HG03060 (cell line): Measurements from ENCODE around the gene NEK2.
"Not testable (repeated sequence)": the region's sequence is repeated elsewhere in the genome, so short reads cannot be mapped to it uniquely, and the experiment has no call there.

Experiments used
- ATAC-seq: cut with Tn5 transposase; IDR thresholded peaks from one replicate; pipeline ENCODE4 v1.9.1; 2021; ENCODE audit warnings: low read depth, moderate number of reproducible peaks; ENCODE audit not compliant: unreplicated experiment

NEK2 gene

DNA sequence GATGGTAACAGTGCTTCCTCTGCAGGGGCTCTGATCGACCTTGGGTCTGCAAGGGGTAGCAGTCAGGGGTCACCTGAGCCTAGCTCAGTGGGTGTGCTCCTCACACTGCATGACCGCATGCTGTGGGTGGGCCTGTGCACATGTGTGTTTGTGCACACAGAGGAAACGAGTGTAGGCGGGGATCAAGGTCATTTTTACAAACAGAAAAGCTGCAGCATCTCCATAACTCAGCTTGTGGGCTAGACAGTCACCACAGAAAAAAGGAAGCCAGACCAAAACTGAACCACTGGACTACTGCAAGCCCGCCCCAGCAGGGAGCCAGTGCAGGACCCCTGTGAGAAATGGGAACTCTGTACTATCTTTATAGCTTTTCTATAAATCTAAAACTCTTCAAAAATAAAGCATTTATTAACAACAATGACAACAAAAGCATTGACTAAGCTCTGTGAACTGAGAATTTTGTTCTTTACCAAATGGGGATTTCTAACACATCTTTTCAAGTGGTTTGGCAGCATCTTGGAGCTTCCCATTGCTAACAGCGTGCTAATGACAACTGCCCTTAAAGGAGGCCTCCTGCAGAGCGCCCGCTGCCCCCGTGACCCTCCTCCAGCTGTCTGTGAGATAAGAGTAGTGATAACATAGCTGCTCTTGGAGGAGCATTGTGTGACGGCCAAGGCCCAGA is 19.9 kb upstream of the NEK2 start:
- ATAC-seq: peak; percentile 38

DNA sequence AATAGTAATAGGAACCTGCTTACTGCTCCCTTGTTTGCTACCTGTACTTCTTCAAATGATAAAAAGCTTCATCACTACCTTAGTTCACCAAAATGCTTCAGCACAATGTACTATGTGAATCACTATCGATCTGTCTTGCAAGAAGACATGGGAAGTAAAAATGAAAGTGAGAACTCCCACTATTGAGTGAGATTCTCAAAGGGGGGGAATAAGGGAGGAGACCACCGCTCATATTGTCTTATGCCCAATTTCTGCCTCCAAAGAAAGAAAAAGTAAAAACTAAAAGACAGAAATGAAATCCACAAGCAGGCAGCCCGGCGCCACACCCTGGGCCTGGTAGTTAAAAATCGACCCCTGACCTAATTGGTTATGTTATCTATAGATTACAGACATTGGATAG is 18.5 kb upstream of the NEK2 start:
- ATAC-seq: not testable (repeated sequence)

DNA sequence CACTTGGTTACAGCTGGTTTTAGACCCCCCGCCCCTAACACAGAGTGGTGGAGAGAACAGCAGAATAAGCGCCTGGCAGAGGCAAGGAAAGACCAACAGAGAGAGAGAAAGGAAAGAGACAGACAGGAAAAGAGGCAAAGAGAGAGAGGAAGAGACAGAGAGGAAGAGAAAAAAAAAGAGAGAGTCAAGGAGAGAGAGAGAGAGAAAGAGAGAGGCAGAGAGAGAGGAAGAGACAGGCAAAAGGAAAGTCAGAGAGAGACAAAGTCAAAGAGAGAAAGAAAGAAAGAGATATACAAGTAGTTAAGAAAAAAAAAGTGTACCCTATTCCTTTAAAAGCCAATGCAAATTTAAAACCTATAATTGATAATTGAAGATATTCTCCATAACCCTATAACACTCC is 13.0 kb upstream of the NEK2 start:
- no peak for ATAC-seq

DNA sequence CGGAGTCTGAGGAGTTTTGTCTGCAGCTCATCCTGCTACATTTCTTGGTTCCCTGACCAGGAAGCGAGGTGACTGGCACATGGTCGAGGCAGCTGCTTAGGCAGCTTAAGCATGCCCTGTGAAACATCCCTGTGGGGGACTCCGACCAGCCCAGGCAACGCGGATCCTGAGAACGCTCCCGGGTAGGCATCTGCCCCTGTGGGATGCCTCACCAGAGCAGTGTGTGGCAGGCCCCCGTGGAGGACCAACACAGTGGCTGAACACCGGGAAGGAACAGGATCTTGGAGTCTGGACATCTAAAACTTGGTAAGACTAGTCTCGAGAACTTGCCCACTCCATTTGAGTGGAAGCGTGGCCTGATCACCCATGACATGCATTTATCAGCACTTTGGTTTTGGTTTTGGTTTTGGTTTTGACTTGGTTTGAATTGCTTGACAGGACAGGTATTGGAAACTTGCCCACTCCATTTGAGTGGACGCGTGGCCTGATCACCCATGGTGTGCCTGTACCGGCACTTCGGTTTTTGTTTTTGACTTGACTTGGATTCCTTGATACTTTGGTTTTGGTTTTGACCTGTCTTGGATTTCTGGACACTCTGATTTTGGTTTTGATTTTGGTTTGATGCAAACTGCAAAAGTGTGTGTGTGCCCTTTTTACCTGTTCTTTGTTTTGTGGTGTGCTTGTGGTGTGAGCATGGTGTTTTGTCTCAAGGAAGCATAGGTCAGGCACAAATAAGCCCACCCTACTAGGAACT is 12.2 kb upstream of the NEK2 start:
- no peak for ATAC-seq

DNA sequence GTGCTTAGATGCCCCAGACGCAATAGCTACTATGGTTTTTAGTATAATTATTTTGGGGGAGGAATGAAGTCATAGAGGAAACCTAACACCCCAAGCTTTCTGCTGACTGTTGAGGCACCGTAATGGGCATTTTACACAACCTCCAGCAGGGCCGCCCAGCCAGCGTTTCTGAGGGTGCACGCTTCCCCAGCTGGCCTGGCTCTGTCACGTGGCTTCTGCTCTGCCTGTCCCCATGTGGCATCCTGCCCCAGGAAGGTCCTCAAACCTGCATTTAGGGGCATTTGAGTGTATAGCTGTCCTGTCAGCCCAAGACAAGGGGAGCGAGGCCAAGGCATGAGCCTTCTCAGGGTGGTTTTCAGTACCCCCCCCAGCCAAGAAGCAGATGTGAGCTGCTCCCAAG is 10.4 kb upstream of the NEK2 start:
- ATAC-seq: no peak

DNA sequence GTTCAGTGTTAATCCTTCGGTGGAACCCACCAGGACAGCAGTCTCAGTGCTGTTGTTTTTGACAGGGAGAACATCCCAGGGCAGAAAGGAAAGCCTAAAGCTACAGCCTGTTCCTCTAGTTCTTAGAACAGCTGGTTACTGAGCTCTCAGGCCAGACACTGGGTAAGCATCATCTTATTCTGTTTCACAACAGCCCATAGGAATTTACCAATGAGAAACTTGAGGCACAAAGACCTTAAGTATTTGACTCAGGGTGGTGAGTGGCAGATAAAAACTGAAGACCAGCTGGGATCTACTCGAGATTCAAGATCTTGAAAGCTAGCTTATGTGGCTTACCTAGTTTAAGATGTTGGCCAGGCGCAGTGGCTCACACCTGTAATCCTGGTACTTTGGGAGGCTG is 9.4 kb upstream of the NEK2 start:
- no peak for ATAC-seq

DNA sequence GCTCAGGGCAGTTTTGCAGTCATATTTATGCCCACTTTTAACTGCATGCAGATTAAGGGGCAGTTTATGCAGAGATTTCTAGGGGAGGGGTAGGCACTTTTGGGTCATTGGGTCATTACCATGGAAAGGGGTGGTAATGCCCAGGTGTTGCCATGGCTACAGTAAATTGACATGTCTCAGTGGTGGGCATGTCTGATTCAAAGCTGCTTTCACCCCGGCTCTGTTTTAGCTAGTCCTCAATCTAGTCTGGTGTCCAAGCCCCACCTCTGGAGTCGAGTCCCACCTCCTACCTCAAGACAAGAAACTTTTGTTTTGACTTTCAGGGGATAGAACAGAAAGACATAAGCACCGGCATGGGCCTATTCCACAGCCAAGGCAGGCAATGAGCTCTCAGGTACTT is 8.9 kb upstream of the NEK2 start:
- ATAC-seq: no peak

DNA sequence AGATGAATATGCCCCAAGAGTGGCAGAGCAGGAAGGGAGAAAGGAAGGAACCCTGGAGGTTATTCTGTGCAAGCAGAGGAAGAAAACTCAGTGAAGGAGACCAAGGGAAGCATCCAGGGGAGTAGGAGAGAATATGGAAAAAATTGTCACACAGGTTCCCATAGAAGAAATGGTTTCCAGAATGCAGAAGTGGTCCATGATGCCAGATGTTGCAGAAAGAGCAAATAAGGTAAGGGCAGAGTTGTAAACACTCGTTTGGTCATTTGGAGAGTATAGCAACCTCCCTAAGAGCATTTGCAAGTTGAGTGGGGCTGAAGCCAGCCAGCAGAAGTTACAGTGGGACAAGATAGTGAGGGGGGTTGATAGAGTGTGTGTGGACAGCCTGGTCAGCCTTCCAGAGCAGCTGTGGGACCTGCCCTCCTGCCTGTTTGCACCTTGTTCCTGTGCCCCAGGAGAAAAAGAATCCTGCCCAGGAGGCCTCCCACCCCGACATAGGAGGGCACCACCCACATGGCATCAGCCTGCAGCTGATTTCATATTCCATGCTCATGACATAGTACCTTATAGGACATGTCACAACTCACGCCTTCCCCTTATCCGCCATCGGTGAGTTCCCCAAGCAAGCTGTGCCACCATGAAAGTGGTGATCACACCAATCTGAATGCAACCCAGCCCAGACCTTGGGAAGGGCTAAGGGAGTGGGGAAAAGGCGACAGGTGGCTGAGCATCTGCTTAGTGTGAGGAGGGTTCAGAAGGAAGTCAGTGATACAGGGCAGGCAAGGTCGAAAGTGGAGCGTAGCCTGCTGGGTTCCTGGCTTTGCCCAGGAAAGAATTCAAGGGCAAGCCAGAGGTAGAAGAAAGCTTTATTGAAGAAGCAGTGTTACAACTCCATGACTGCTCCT is 8.2 kb upstream of the NEK2 start:
- ATAC-seq: no peak

DNA sequence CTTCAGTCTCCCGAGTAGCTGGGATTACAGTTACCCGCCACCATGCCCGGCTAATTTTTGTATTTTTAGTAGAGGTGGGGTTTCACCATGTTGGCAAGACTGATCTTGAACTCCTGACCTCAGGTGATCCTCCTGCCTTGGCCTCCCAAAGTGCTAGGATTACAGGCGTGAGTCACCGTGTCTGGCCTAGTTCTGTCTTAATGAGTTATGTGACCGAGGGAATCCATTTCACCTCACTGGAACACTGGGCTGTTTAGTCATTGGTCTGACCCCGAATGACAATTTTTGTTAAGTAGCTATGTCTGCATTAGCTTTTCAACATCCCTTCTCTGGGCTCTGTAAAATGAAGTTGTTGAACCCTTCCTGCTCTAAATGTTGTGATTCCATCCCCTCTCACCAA is 6.8 kb upstream of the NEK2 start:
- ATAC-seq: not testable (repeated sequence)

DNA sequence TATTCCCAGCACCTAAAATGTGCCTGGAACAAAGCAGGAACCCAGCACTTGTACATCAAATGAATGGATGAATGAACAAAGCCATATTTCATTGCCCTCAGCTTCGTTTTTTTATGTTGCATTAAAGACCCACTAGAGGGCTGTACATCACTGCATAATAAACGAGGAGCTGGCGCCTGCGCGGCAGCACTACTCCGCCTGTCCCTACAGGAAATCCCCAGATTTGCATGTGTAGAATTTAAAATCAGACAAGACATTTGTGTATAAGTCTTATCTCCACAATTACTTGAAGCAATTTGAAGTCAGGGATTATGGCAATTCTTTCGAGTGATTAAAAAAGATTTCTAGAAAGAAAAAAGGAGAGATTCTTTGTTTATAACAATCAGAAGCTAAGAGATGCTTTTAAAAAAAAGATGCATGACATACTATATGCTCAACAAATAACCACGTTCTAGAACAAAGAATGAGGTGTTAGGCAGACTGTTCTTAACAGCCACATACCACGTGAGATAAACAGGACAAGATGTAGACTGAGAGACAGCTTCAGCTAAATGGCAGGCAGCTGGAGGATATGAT is 5.4 kb upstream of the NEK2 start:
- ATAC-seq: peak; percentile 77

DNA sequence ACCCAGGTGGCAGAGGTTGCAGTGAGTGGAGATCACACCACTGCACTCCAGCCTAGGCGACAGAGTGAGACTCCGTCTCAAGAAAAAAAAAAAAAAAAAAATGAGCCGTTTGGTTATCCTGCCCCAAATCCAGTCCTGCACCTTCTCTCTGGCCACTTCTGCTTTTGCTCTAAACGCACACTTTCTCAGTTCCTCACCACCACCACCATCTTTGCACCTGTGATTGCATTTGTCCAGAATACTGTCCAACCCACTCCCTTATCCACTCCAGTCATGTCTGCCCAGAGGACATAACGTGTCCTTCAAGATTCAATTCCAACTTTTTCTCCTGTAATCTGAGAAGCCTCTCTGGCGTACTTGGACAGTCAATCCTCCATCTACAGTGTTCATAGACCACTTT is 2.2 kb upstream of the NEK2 start:
- ATAC-seq: no peak

DNA sequence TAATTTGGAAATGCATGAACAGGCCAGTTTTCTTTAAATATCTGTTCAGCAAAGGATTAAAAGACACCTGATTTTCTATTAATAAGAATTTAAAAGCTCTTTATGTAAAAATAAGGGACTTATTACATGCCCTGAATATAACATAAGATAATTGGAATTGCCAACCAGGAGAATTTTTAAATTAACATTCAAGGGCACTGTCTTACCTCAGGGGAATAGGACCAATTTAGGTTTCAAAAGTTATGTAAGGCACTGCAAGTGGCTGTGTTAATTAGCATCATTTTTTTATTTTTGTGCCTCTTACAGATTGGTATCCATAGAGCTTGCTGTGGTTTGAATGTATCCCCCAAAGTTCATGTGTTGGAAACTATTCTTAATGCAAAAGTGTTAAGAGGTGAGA is 1.3 kb upstream of the NEK2 start:
- ATAC-seq: no peak

DNA sequence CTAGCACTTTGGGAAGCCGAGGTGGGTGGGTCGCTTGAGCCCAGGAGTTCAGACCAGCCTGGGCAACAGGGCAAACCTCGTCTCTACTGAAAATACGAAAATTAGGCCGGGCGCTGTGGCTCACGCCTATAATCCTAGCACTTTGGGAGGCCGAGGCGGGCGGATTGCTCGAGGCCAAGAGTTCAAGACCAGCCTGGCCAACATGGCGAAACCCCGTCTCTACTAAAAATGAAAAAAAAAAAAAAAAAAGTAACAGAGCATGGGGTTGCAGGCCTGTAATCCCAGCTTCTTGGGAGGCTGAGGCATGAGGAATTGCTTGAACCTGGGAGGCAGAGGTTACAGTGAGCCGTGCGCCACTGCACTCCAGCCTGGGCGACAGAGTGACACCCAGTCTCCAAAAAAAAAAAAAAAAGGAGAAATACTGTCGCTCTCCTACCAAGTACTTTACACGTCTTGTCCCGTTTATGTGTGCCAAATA is 724 bp upstream of the NEK2 start:
- ATAC-seq: no peak

DNA sequence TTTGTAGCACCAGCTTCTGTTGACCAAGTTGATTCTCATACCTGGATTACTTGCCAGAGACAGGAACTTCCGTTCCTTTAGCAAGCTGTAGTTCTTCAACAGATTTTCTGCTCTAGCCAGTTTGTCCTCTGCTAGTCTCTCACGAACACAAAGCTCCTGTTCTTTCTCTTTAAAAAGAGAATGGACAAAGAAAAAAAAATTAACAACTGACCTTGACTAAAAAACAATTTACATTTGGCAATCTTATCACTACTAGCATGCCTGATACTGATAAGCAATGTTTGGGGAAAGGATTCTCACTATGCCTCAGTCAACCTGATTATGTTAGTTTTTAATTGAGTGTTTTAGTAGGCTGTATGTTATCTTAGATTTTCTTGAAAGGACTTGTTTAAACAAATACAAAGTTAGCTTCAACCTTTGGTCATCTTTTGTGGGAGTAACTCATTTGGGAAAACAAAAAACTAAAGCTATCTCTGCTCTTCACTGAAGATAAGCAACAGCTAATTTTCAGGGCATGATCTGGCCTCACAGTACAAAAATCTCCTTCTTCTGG is 8.3 kb downstream of the NEK2 start:
- no peak for ATAC-seq

DNA sequence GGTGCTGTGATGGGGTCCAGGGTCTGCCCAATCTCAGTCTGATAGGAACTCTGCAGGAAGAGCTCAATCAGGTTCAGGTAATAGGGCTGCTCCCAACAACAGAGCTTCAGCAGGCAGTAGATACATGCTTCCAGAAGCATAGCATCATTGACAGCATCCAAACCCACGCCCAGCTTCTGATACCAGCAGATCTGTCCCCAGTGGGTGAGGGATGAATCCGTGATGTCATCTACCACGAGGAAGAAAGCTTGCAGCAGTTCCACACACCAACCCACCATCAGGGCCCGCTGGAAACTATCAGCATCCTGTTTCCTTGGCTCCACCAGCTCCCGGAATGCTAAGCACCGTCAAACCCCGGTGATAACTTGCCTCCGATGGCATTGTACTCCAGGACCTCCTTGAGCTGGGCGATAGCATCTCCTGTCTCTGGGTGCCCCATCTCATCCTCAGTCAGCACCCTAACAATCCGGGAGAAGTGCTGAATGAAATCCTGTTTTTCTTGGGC is 14.7 kb downstream of the NEK2 start:
- no peak for ATAC-seq

DNA sequence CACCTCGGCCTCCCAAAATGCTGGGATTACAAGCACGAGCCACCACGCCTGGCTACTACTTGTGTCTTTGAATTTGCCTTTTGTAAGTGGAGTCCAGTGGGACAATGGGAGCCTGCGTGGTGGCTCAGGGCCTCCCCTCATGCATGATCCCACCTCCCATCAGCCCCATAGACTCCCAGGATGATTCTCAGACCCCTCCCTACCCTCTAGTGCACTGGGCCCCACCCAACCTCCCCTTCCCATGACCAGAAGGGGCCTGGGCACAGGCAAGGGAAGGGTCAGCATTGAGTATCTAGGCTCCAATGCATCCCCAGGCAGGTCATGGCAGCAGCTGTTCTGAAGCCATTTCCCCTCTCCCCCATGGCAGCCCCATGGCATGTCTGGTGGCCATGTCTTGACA is 18.7 kb downstream of the NEK2 start:
- ATAC-seq: no peak

DNA sequence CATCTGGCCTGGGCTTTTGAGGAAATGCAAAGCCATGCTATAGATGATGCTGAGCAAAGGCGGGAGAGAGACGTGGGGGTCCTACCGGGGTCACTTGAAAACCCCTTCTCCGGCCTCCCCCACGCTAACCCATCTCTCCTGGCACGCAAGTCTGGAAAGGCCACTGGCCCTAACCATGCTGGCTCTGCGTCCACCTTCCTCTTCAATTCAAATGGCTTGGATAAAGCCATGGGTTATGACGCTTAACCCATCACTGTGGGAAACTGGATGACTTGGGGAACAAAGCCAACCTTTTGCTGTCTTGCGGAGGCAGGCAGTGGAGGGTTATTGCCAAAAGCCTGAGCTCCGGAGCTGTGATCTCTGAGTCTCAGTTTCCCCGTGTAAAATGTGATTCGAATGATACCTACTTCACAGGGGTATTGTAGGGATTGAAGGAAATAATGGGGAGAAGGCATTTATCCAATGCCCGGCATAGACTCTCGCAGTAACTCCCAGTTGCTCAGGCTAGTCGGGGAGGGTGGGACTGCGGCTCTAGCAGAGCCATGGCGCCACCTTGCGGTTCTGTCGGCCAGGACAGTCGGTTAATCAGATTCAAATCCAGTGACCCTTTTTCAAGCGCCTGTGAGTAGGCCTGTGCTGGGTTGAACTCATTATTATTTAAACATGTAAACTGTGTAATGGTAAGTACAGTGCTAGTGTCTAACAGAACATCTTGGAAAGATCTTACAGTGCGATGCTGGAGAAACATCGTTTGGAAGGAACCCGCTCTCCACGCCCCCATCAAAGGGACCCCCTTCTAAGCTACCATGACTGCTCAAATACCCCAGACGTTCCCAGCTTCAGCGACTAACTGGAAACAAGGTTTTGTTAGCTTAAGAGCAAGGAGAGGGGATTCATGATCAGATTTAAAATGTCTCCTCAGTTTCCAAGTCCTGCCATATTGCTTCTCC is 20.3 kb downstream of the NEK2 start:
- ATAC-seq: no peak

DNA sequence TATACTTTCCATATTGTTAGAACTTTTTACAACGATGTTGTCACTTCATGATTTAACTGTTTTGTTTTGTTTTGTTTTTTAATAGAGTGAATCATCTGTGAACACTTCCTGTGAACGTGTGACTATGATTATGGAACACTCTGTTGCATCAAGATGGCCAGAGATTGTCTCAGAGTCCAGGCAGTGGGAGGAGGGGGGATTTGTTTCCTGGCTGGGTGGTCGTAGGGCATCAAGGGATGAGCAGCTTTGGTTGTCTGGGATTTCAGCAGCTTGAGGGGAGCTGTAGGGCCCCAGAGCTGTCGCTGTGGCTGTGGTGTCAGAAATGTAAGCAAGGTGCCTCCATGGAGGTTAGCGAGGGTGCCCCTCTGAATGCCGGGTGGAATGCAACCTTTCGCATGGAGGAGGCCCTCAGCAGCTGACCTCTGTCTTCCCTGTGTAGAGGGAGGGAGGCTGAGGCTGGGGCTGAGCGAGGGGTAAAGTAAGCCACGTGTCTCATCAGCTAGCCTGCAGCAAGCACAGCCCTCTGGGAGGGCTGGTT is 21.4 kb downstream of the NEK2 start:
- ATAC-seq: no peak

DNA sequence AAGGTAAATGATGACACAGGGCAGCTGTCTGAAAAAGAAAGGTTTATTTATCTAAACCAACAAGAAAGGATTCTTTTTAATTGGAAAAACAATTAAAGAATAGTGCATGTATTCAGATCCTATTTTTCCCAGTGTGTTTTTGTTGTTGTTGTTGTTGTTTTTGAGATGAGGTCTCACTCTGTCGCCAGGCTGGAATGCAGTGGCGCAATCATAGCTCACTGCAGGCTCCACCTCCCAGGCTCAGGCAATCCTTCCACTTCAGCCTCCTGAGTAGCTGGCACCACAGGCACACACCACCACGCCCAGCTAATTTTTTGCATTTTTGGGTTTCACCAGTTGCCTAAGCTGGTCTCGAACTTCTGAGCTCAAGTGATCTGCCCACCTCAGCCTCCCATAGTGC is 22.1 kb downstream of the NEK2 start:
- ATAC-seq: no peak
